CMK (cell line): ENCODE measurements around the gene FAT2.

Experiments used
- DNase-seq: peaks from one replicate; pipeline ENCODE4 v3.0.0-alpha.2; 2010; ENCODE audit warnings: low read depth

The FAT2 gene

GRCh38 chr5:151553130-151553670 lies 37.9 kb downstream of the FAT2 start:
- DNase-seq = no peak

GRCh38 chr5:151551985-151552384 lies 39.1 kb downstream of the FAT2 start:
- no peak for DNase-seq

GRCh38 chr5:151550146-151550545 lies 41.0 kb downstream of the FAT2 start:
- no peak for DNase-seq

GRCh38 chr5:151549713-151550112 lies 41.4 kb downstream of the FAT2 start:
- DNase-seq = no peak

GRCh38 chr5:151547364-151547763 lies 43.8 kb downstream of the FAT2 start:
- DNase-seq = no peak

GRCh38 chr5:151541571-151541970 lies 49.6 kb downstream of the FAT2 start:
- no peak for DNase-seq
